H9 (cell line): Measurements from ENCODE around the gene LRRC40. TPM values are rescaled to one million over a fixed set of nuclear protein-coding genes. Genes with fewer than 3 reads are reported as not detected.

Source experiments
- DNase-seq: peaks from one replicate; pipeline ENCODE4 v3.0.0-alpha.2; 2017
- H2AFZ ChIP-seq: one replicate; pipeline ENCODE4 v1.6.1; 2013; ENCODE audit warnings: mild to moderate bottlenecking, low read length, control low read depth, moderate library complexity
- H2AK5ac ChIP-seq: 2 replicates; pipeline ENCODE4 v1.6.1; 2013; ENCODE audit warnings: low read length, control low read depth, mixed read lengths; ENCODE audit not compliant: insufficient read length
- H2BK120ac ChIP-seq: one replicate; pipeline ENCODE4 v1.6.1; 2013; ENCODE audit warnings: low read depth, mild to moderate bottlenecking, low read length, control low read depth, inconsistent platforms; ENCODE audit not compliant: poor library complexity, severe bottlenecking
- H2BK12ac ChIP-seq: 2 replicates; pipeline ENCODE4 v1.6.1; 2013; ENCODE audit warnings: low read length, control low read depth, mixed read lengths, low read depth; ENCODE audit not compliant: insufficient read length
- H2BK15ac ChIP-seq: 2 replicates; pipeline ENCODE4 v1.6.1; 2013; ENCODE audit warnings: low read depth, low read length, control low read depth
- H2BK20ac ChIP-seq: one replicate; pipeline ENCODE4 v1.6.1; 2013; ENCODE audit warnings: low read depth, mild to moderate bottlenecking, low read length, control low read depth, inconsistent platforms; ENCODE audit not compliant: poor library complexity, severe bottlenecking
- H2BK5ac ChIP-seq: 2 replicates; pipeline ENCODE4 v1.6.1; 2013; ENCODE audit warnings: low read length, control low read depth, mixed read lengths; ENCODE audit not compliant: insufficient read length
- H3K14ac ChIP-seq: 2 replicates; pipeline ENCODE4 v1.6.1; 2013; ENCODE audit warnings: low read length, control low read depth; ENCODE audit not compliant: insufficient read depth
- H3K18ac ChIP-seq: 2 replicates; pipeline ENCODE4 v1.6.1; 2013; ENCODE audit warnings: low read depth, mild to moderate bottlenecking, mixed read lengths, low read length, control low read depth; ENCODE audit not compliant: insufficient read length
- H3K23ac ChIP-seq: 2 replicates; pipeline ENCODE4 v1.6.1; 2013; ENCODE audit warnings: low read length, control low read depth, mixed read lengths, low read depth; ENCODE audit not compliant: insufficient read length
- H3K23me2 ChIP-seq: 2 replicates; pipeline ENCODE4 v1.6.1; 2013; ENCODE audit warnings: low read depth, mild to moderate bottlenecking, mixed read lengths, low read length, control low read depth; ENCODE audit not compliant: insufficient read length, poor library complexity, severe bottlenecking
- H3K27ac ChIP-seq: 2 replicates; pipeline ENCODE4 v1.5.1; 2013; ENCODE audit warnings: low read length, control low read depth, mixed read lengths, low read depth; ENCODE audit not compliant: insufficient read length
- H3K27me3 ChIP-seq: 2 replicates; pipeline ENCODE4 v1.6.1; 2013; ENCODE audit warnings: low read length, control low read depth, inconsistent platforms; ENCODE audit not compliant: insufficient read depth
- H3K4ac ChIP-seq: 2 replicates; pipeline ENCODE4 v1.6.1; 2013; ENCODE audit warnings: low read depth, mild to moderate bottlenecking, control low read depth, inconsistent platforms, low read length, moderate library complexity
- H3K4me1 ChIP-seq: 2 replicates; pipeline ENCODE4 v1.6.1; 2013; ENCODE audit warnings: low read length, control low read depth, inconsistent platforms; ENCODE audit not compliant: insufficient read depth
- H3K4me2 ChIP-seq: 2 replicates; pipeline ENCODE4 v1.6.1; 2013; ENCODE audit warnings: low read length, control low read depth, mixed read lengths; ENCODE audit not compliant: insufficient read length, insufficient read depth
- H3K56ac ChIP-seq: 2 replicates; pipeline ENCODE4 v1.6.1; 2013; ENCODE audit warnings: low read depth, mild to moderate bottlenecking, mixed read lengths, low read length, control low read depth; ENCODE audit not compliant: insufficient read length
- H3K79me1 ChIP-seq: 2 replicates; pipeline ENCODE4 v1.6.1; 2013; ENCODE audit warnings: low read depth, mild to moderate bottlenecking, moderate library complexity, low read length, control low read depth, inconsistent platforms; ENCODE audit not compliant: insufficient read depth, poor library complexity, severe bottlenecking
- H3K79me2 ChIP-seq: 2 replicates; pipeline ENCODE4 v1.6.1; 2013; ENCODE audit warnings: low read length, control low read depth, inconsistent platforms; ENCODE audit not compliant: insufficient read depth
- H3K9ac ChIP-seq: 2 replicates; pipeline ENCODE4 v1.6.1; 2013; ENCODE audit warnings: low read length, control low read depth, mixed read lengths; ENCODE audit not compliant: insufficient read length; ENCODE audit errors: extremely low read depth
- H3K9me3 ChIP-seq: one replicate; pipeline ENCODE4 v1.6.1; 2013; ENCODE audit warnings: low read depth, low read length, inconsistent platforms; ENCODE audit not compliant: control insufficient read depth
- H3T11ph ChIP-seq: one replicate; pipeline ENCODE4 v1.6.1; 2013; ENCODE audit warnings: mild to moderate bottlenecking, low read length, control low read depth, inconsistent platforms
- H4K20me1 ChIP-seq: one replicate; pipeline ENCODE4 v1.6.1; 2013; ENCODE audit not compliant: control insufficient read depth, insufficient read length, insufficient read depth
- H4K5ac ChIP-seq: 2 replicates; pipeline ENCODE4 v1.6.1; 2013; ENCODE audit warnings: low read depth, mild to moderate bottlenecking, mixed read lengths, low read length, control low read depth; ENCODE audit not compliant: insufficient read length
- H4K8ac ChIP-seq: replicated peaks from 2 replicates; pipeline ENCODE4 v1.6.1; 2013; ENCODE audit warnings: low read length, control low read depth, mixed read lengths, low read depth; ENCODE audit not compliant: insufficient read length
- H4K91ac ChIP-seq: 2 replicates; pipeline ENCODE4 v1.6.1; 2013; ENCODE audit warnings: low read depth, mild to moderate bottlenecking, moderate library complexity, mixed read lengths, low read length, control low read depth; ENCODE audit not compliant: insufficient read length
- H3K27ac Mint-ChIP-seq, 3 experiments: 2 replicates in 2 of 3; 3 replicates in 1 of 3; pipeline ENCODE4 v1.8.0; 2020 to 2021; ENCODE audit warnings: mixed read lengths in 3 of 3, mild to moderate bottlenecking in 1 of 3, moderate library complexity in 1 of 3
- H3K27me3 Mint-ChIP-seq: 2 replicates; pipeline ENCODE4 v1.8.0; 2021; ENCODE audit warnings: low read depth, mild to moderate bottlenecking, moderate library complexity, mixed read lengths
- H3K36me3 Mint-ChIP-seq, 3 experiments: 2 replicates in 2 of 3; 3 replicates in 1 of 3; pipeline ENCODE4 v1.8.0; 2020 to 2021; ENCODE audit warnings: low read depth in 3 of 3, mixed read lengths in 3 of 3; ENCODE audit not compliant: insufficient read depth in 1 of 3
- H3K4me1 Mint-ChIP-seq, 2 experiments: 2 replicates each; pipeline ENCODE4 v1.8.0; 2020; ENCODE audit warnings: mixed read lengths in 2 of 2
- H3K4me3 Mint-ChIP-seq, 2 experiments: 2 replicates in 1 of 2; 3 replicates in 1 of 2; pipeline ENCODE4 v1.8.0; 2020 to 2021; ENCODE audit warnings: mild to moderate bottlenecking in 2 of 2, mixed read lengths in 2 of 2, moderate library complexity in 1 of 2
- H3K9me3 Mint-ChIP-seq, 2 experiments: 2 replicates in 1 of 2; 3 replicates in 1 of 2; pipeline ENCODE4 v1.8.0; 2020; ENCODE audit warnings: mild to moderate bottlenecking in 2 of 2, mixed read lengths in 2 of 2, moderate library complexity in 1 of 2
- total RNA-seq: library from RNA; stranded (reverse); gene quantifications from 2 replicates; pipeline ENCODE4 v1.2.1, GENCODE V29; 2021
- TF ChIP-seq, protein P1 (sequence below): fragments of 200-600 bp; sonication (generic); conservative IDR thresholded peaks from 3 replicates; pipeline ENCODE4 v1.8.0; 2021; ENCODE audit warnings: antibody characterized with exemption, mild to moderate bottlenecking

LRRC40 gene
- total RNA-seq, 1 experiment from 2014 or later: 27.6 TPM

DNA sequence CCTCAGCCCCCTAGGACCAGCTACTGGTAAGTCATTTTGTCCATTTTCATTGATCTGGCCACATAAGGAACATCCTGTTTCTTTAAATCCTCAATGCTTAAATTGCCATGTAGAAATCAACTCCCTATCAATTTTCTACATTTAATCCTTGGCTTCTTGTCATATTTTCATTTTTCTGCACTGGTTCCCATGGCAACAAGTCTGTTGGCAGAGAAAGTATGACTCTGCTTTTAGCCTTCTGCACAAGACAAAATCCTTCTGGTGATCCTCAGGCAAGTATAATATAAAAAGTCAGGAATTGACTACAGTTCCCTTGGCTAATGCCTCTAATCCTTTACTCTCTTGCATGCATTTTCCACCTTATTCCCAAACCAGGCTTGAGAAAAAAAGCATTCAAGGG is 65.0 kb downstream of the LRRC40 start:
- H3K4me3 Mint-ChIP-seq: no peak overlapping the region

More for the DNA sequence above, 65.0 kb downstream of the LRRC40 start:
- no peak overlapping the region for H3K4me2 ChIP-seq
- no peaks in the 10 kb centered on the region for H3K9me3 ChIP-seq
- H2BK15ac ChIP-seq: no peak overlapping the region
- H4K5ac ChIP-seq: no peak overlapping the region
- Mint-ChIP-seq H3K36me3 (no peaks in the 10 kb centered on the region), H3K9me3 (no peaks in the 10 kb centered on the region), H3K27me3 (no peaks in the 10 kb centered on the region), H3K4me1 (peaks cover 21 to 25% of the 10 kb centered on the region in 2 experiments), H3K27ac (no peak overlapping the region; a peak in 2 of 7 replicates)
- H2AFZ ChIP-seq: no peak overlapping the region
- H2BK5ac ChIP-seq: no peak overlapping the region
- no peak overlapping the region for H3K18ac ChIP-seq
- no peak overlapping the region for H3K23ac ChIP-seq
- H3T11ph ChIP-seq: no peak overlapping the region
- H3K4ac ChIP-seq: no peak overlapping the region
- TF ChIP-seq, protein P1, sequence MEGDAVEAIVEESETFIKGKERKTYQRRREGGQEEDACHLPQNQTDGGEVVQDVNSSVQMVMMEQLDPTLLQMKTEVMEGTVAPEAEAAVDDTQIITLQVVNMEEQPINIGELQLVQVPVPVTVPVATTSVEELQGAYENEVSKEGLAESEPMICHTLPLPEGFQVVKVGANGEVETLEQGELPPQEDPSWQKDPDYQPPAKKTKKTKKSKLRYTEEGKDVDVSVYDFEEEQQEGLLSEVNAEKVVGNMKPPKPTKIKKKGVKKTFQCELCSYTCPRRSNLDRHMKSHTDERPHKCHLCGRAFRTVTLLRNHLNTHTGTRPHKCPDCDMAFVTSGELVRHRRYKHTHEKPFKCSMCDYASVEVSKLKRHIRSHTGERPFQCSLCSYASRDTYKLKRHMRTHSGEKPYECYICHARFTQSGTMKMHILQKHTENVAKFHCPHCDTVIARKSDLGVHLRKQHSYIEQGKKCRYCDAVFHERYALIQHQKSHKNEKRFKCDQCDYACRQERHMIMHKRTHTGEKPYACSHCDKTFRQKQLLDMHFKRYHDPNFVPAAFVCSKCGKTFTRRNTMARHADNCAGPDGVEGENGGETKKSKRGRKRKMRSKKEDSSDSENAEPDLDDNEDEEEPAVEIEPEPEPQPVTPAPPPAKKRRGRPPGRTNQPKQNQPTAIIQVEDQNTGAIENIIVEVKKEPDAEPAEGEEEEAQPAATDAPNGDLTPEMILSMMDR: no peak
- H3K79me2 ChIP-seq: no peaks in the 10 kb centered on the region
- H2BK20ac ChIP-seq: no peak overlapping the region
- no peak for DNase-seq
- no peak overlapping the region for H4K8ac ChIP-seq
- no peak overlapping the region for H3K56ac ChIP-seq
- no peak overlapping the region for H2AK5ac ChIP-seq
- H2BK12ac ChIP-seq: no peak overlapping the region
- H3K4me1 ChIP-seq: no peaks in the 10 kb centered on the region; the same call in 1 of the 2 replicates
- H2BK120ac ChIP-seq: no peak overlapping the region
- no peaks in the 10 kb centered on the region for H3K23me2 ChIP-seq
- no peak overlapping the region for H4K91ac ChIP-seq
- no peaks in the 10 kb centered on the region for H4K20me1 ChIP-seq
- no peaks in the 10 kb centered on the region for H3K79me1 ChIP-seq
- no peak overlapping the region for H3K14ac ChIP-seq
- no peak overlapping the region for H3K27ac ChIP-seq
- no peak overlapping the region for H3K9ac ChIP-seq
- no peaks in the 10 kb centered on the region for H3K27me3 ChIP-seq
